Stimulated activated CD4-positive, alpha-beta T cell treated with anti-CD3 and anti-CD28 coated beads, Interleukin-4, amount 100 ng/mL, for 24 hours (primary cell): Measurements from ENCODE around the gene FYN.
"Not testable (repeated sequence)": the region's sequence is repeated elsewhere in the genome, so short reads cannot be mapped to it uniquely, and the experiment has no call there.

Experiments used
- DNase-seq: peaks from one replicate; pipeline ENCODE4 v3.0.0-alpha.2; 2020

FYN gene

GRCh38 chr6:111648100-111648499 lies 225.2 kb downstream of the FYN start:
- DNase-seq: no peak

- no peak for DNase-seq
Measured at GRCh38 chr6:111646942-111647341, 226.3 kb downstream of the FYN start.

- DNase-seq: no peak
Measured at GRCh38 chr6:111646034-111646433, 227.2 kb downstream of the FYN start.

- DNase-seq: no peak
Measured at GRCh38 chr6:111644893-111645430, 228.3 kb downstream of the FYN start.

GRCh38 chr6:111642463-111643158 lies 230.6 kb downstream of the FYN start:
- no peak for DNase-seq

GRCh38 chr6:111639266-111639665 lies 234.0 kb downstream of the FYN start:
- DNase-seq: no peak

GRCh38 chr6:111634981-111635380 lies 238.3 kb downstream of the FYN start:
- DNase-seq: not testable (repeated sequence)

GRCh38 chr6:111633822-111634221 lies 239.4 kb downstream of the FYN start:
- DNase-seq: no peak

- no peak for DNase-seq
Measured at GRCh38 chr6:111632468-111633247, 240.6 kb downstream of the FYN start.

- DNase-seq: no peak
Measured at GRCh38 chr6:111631903-111632460, 241.3 kb downstream of the FYN start.

GRCh38 chr6:111631018-111631417 lies 242.2 kb downstream of the FYN start:
- no peak for DNase-seq

GRCh38 chr6:111628142-111628850 lies 245.0 kb downstream of the FYN start:
- no peak for DNase-seq

- no peak for DNase-seq
Measured at GRCh38 chr6:111626441-111626840, 246.8 kb downstream of the FYN start.

GRCh38 chr6:111625461-111626391 lies 247.5 kb downstream of the FYN start:
- DNase-seq: no peak

- DNase-seq: no peak
Measured at GRCh38 chr6:111625099-111625416, 248.2 kb downstream of the FYN start.

GRCh38 chr6:111624401-111625098 lies 248.7 kb downstream of the FYN start:
- no peak for DNase-seq

GRCh38 chr6:111623046-111623718 lies 250.1 kb downstream of the FYN start:
- DNase-seq: no peak

GRCh38 chr6:111620169-111620568 lies 253.1 kb downstream of the FYN start:
- DNase-seq: no peak

GRCh38 chr6:111618407-111618806 lies 254.8 kb downstream of the FYN start:
- no peak for DNase-seq

- DNase-seq: no peak
Measured at GRCh38 chr6:111617149-111617548, 256.1 kb downstream of the FYN start.
